Measurements from ENCODE around the gene ALOX5AP. TPM values are rescaled to one million over a fixed set of nuclear protein-coding genes. Genes with fewer than 3 reads are reported as not detected.

ALOX5AP gene
- total RNA-seq, 1 experiment from 2014 or later, result not detected

- peak; percentile 74 for DNase-seq (ENCODE audit: low spot score)
Measured at GRCh38 chr13:30752201-30752797, 17.0 kb downstream of the ALOX5AP start.

GRCh38 chr13:30753030-30753616, 17.8 kb downstream of the ALOX5AP start:
- in situ Hi-C loops (cut with HindIII; ENCODE audit: low sequenced_read_pairs), result no loop called here
- peak; percentile 24 for DNase-seq (ENCODE audit: low spot score)

More at GRCh38 chr13:30752201-30752797, 17.0 kb downstream of the ALOX5AP start:
- in situ Hi-C loops (cut with HindIII; ENCODE audit: low sequenced_read_pairs), result no loop called here

- DNase-seq (ENCODE audit: low spot score), result no peak
- in situ Hi-C loops (cut with HindIII; ENCODE audit: low sequenced_read_pairs), result no loop called here
Measured at GRCh38 chr13:30755678-30756077, 20.3 kb downstream of the ALOX5AP start.

- DNase-seq (ENCODE audit: low spot score), result no peak
- in situ Hi-C loops (cut with HindIII; ENCODE audit: low sequenced_read_pairs), result no loop called here
Measured at GRCh38 chr13:30757026-30757742, 21.8 kb downstream of the ALOX5AP start.

GRCh38 chr13:30759748-30760147, 24.4 kb downstream of the ALOX5AP start:
- in situ Hi-C loops (cut with HindIII; ENCODE audit: low sequenced_read_pairs), result no loop called here
- DNase-seq (ENCODE audit: low spot score), result no peak

- in situ Hi-C loops (cut with HindIII; ENCODE audit: low sequenced_read_pairs), result no loop called here
- DNase-seq (ENCODE audit: low spot score), result no peak
Measured at GRCh38 chr13:30762643-30763042, 27.3 kb downstream of the ALOX5AP start.

- DNase-seq (ENCODE audit: low spot score), result peak; percentile 60
- in situ Hi-C loops (cut with HindIII; ENCODE audit: low sequenced_read_pairs), result no loop called here
Measured at GRCh38 chr13:30763786-30764413, 28.6 kb downstream of the ALOX5AP start.

DNA sequence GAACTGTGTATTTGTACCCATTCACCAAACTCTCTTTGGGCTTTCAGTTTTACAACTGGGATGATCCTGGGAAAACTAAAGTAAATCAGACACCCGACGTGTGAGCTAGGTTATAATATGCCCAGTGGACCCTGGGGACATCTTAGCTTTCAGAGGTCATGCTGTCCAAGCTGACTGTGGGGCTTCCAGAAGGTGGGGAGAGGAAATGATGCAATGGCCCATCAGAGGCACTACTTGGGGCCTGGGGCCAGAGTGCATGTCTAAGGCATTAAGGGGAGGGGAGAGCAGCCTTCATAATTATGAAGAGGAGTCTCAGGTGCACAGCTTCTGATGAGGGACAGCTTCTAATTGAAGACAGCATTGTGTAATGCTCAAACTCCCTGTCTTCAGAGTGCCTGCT, 30.9 kb downstream of the ALOX5AP start:
- in situ Hi-C loops (cut with HindIII; ENCODE audit: low sequenced_read_pairs), result no loop called here

GRCh38 chr13:30770929-30771328, 35.6 kb downstream of the ALOX5AP start:
- DNase-seq (ENCODE audit: low spot score), result no peak
- in situ Hi-C loops (cut with HindIII; ENCODE audit: low sequenced_read_pairs), result loop anchor here (5.0 kb wide), 1 partner anchor 36 kb away; no protein-coding TSS in a partner anchor

More for the DNA sequence above, 30.9 kb downstream of the ALOX5AP start:
- no peak for DNase-seq (ENCODE audit: low spot score)

DNA sequence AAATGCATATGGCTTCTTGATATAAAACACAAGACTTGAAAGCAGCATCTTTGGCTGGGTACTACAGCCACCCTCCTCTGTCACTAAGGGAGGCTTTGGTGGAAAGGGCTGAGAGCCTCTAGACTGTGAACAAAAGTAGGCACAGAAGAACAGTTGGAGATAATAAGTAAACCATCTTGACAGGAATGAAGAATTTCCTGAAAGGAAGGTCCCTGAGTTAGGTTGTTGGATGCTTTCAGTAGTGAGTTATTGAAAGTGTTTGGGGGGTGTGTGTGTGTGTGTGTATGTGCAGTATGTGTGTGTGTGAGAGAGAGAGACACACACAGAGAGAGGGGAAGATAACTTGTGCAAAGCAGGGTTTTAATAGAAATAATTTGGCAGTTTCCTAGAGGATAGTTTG, 38.2 kb downstream of the ALOX5AP start:
- in situ Hi-C loops (cut with HindIII; ENCODE audit: low sequenced_read_pairs), result loop anchor here (5.0 kb wide), 1 partner anchor 34 kb away; no protein-coding TSS in a partner anchor
- no peak for DNase-seq (ENCODE audit: low spot score)

DNA sequence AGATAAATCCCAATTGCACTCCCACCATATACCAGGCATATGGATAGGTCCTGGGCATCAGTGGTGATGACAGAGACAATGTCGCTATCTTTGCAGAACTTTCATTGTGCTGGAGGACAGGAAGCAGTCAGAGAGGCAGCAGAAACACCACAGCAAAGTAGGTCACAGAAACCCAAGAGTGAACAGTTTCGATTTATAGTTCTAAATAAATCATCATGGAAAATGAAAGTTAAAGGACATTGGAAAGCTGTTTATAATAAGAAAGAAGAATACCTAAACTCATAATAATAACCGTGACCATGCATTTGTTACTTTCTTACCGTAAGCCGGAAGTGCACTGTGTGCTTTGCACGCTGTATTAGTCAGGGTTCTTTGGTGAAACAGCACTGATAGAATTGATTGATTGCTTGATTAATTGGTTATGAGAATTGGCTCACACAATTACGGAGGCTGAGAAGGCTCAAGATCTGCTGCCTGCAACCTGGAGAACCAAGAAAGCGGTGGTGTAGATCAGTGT, 38.9 kb downstream of the ALOX5AP start:
- in situ Hi-C loops (cut with HindIII; ENCODE audit: low sequenced_read_pairs), result loop anchor here (5.0 kb wide), 1 partner anchor 33 kb away; no protein-coding TSS in a partner anchor
- DNase-seq (ENCODE audit: low spot score), result no peak

GRCh38 chr13:30776661-30777060, 41.3 kb downstream of the ALOX5AP start:
- in situ Hi-C loops (cut with HindIII; ENCODE audit: low sequenced_read_pairs), result no loop called here
- DNase-seq (ENCODE audit: low spot score), result no peak

DNA sequence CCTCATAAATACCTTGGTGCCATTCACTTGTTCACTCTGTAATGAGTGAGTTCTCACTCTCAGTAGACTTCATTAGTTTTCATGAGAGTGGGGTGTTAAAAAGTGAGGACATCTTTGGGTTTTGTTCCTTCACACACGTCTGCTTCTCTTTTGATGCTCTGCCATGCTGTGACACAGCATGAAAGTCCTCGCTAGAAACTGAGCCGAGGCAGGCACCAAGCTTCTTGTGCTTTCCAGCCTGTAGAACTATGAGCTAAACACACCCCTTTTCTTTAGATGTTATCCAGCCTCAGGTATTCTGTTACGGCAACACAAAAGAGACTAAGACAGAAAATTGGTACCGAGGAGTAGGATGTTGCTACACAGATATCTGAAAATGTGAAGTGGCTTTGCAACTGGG, 43.7 kb downstream of the ALOX5AP start:
- DNase-seq (ENCODE audit: low spot score), result peak; percentile 53
- in situ Hi-C loops (cut with HindIII; ENCODE audit: low sequenced_read_pairs), result no loop called here

DNA sequence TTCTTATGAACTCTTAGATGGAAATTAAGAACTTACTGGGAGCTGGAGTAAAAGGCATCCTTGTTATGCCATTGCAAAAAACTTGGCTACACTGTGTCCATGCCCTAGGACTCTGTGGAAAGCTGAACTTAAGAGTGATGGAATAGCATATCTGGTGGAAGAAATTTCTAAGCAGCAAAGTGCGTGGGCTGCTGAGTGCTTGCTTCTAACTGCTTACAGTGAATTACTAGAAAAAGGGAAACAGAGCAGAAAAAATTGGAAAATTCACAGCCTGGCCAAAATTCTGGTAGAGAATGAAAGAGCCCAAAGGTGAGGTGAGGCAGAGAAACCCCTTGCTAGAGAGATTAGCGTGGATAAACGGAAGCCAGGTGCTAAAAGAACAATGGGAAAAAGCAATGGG, 44.3 kb downstream of the ALOX5AP start:
- in situ Hi-C loops (cut with HindIII; ENCODE audit: low sequenced_read_pairs), result no loop called here
- DNase-seq (ENCODE audit: low spot score), result peak; percentile 64

DNA sequence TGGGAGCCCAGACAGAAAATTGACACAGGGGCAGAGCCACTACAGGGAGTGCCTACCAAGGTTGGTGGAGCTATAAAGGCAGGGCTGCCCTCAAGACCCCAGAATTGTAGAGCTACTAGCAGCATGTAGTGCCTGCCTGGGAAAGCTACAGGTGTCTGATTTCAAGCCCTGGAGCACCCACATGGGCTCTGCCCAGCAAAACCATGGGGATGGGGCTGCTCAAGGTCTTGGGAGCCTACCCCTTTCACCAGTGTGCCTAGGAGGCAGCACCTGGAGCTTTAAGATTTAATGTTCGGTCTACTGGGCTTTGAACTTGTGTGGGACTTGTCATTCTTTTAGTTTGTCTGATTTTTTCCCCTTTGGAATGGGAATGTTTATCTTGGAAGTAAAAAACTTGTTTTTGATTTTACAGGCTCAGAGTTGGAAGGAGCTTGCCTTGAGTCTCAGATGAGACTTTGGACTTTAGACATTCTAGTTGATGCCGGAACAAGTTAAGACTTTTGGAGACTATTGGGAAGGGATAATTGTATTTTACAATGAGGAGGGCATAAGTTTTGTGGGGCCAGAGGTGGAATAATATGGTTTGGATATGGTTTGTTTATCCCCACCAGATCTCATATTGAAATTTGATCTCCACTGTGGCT, 45.1 kb downstream of the ALOX5AP start:
- in situ Hi-C loops (cut with HindIII; ENCODE audit: low sequenced_read_pairs), result no loop called here
- DNase-seq (ENCODE audit: low spot score), result no peak

DNA sequence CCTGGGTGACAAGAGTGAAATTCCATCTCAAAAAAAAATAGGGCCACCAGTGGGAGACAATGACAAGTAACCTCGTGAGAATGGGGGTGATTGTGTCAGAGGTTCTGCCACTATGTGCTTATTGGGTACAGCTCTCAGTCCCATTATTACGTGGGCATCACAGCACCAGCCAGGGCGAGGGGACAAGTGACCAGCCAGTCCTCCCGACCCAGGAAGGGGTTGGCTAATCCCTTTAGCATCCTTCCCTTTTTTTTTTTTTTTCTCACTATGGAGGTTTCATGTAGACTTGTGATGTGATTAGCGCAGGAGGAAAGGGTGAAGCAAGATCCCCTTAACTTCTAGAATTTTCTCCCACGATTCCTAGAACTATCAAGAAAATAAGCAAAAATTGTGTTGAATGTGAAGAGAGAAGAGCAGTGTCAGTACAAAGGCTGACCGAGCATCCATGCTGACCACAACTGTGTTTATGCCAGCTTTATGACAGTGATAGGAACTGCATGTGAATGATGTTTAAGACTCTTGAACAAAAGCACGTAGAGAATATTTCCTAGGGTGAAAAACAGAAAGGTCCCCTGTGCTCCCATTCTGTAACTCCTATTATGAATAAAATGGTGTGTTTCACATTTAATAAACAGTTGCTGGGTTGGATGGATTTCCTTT, 50.0 kb downstream of the ALOX5AP start:
- in situ Hi-C loops (cut with HindIII; ENCODE audit: low sequenced_read_pairs), result no loop called here
- DNase-seq (ENCODE audit: low spot score), result no peak

DNA sequence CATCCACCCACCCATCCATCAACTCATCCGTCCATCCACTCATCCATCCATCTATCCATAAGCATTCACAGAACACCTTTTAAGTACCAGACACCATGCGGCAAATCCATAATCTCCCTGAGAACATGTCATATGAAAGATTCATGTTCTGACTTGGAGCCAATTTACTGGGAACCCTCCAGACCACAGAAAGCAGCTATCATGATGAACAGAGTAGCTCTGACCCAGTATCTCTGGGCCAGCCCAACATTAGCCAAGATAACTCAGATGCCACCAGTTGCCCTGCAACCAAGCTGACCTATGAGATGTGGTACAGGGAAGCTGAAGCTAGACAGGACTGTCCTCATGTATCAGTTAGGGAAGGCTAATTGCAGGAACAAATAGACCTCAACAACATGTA, 51.3 kb downstream of the ALOX5AP start:
- DNase-seq (ENCODE audit: low spot score), result no peak
- in situ Hi-C loops (cut with HindIII; ENCODE audit: low sequenced_read_pairs), result no loop called here

- in situ Hi-C loops (cut with HindIII; ENCODE audit: low sequenced_read_pairs), result no loop called here
- DNase-seq (ENCODE audit: low spot score), result no peak
Measured at GRCh38 chr13:30787738-30788525, 52.6 kb downstream of the ALOX5AP start.
